Ascending aorta (tissue), 2 donors: ENCODE results near the gene TACC2. TPM values are rescaled to one million over a fixed set of nuclear protein-coding genes. Genes with fewer than 3 reads are reported as not detected.
A peak's percentile ranks its signal among the peaks of the same experiment; 100 is the strongest.
"Not testable (repeated sequence)": the region's sequence is repeated elsewhere in the genome, so short reads cannot be mapped to it uniquely, and the experiment has no call there.

ENCODE experiments used
- DNase-seq, 2 donors: peaks; one replicate each; pipeline ENCODE4 v3.0.0-alpha.2; 2019; ENCODE audit warnings: low spot score in 2 of 2
- H3K27ac ChIP-seq, 2 donors: fragments of 200-600 bp; sonication (generic); one replicate each; pipeline ENCODE4 v1.5.1; 2016 to 2017; ENCODE audit warnings: mild to moderate bottlenecking in 1 of 2
- H3K27me3 ChIP-seq: fragments of 200-600 bp; sonication (generic); one replicate; pipeline ENCODE4 v1.5.1; 2017
- H3K36me3 ChIP-seq, 2 donors: fragments of 200-600 bp; sonication (generic); one replicate each; pipeline ENCODE4 v1.5.1; 2016
- H3K4me1 ChIP-seq, 2 donors: fragments of 200-600 bp; sonication (generic); one replicate each; pipeline ENCODE4 v1.5.1; 2016 to 2017; ENCODE audit warnings: mild to moderate bottlenecking in 1 of 2
- H3K4me3 ChIP-seq, 2 donors: fragments of 200-600 bp; sonication (generic); one replicate each; pipeline ENCODE4 v1.5.1; 2016 to 2017; ENCODE audit warnings: mild to moderate bottlenecking in 1 of 2
- H3K9me3 ChIP-seq, 2 donors: fragments of 200-600 bp; sonication (generic); one replicate each; pipeline ENCODE4 v1.5.1; 2016
- intact Hi-C: fragments of 100-400 bp; cut with DNase I; formaldehyde crosslinking; loops from one replicate; pipeline ENCODE4 v1.15.1; 2023
- total RNA-seq: library from RNA; depleted of rRNA; stranded (reverse); fragments of >200 nt; gene quantifications from one replicate; pipeline ENCODE4 v1.1.0, GENCODE V29; 2016
- TF ChIP-seq, protein P1 (sequence below), 3 experiments: fragments of 200-600 bp in 2 of 3; fragments of 450-650 bp in 1 of 3; sonication (generic) in 2 of 3; IDR thresholded peaks; one replicate each; pipeline ENCODE4 v1.5.1; 2016 to 2019; ENCODE audit warnings: antibody characterized with exemption in 3 of 3, mild to moderate bottlenecking in 1 of 3, moderate library complexity in 1 of 3

TACC2 gene
- total RNA-seq, 1 donor from 2014 or later: 69.1 TPM

DNA sequence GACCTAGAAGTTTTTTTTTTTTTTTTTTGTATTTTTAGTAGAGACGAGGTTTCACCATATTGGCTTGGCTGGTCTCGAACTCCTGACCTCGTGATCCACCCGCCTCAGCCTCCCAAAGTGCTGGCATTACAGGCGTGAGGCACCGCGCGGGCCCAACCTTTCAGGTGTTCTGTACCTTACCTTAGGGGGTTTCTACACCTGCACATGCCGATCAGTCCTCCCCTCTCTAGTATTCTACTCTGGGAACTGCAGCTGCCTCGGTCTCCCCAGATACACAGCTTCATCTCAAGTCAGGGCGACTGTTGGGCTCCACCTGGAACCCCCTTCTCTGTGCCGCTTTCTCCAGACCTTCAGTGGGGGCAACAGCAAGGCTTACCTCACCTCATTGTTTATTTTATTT is 79.9 kb downstream of the TACC2 start:
- Histone ChIP-seq H3K27me3 (no peaks in the 10 kb centered on the region), H3K4me1 (peaks cover 0 to under 1% of the 10 kb centered on the region in 2 donors), H3K9me3 (no peaks in the 10 kb centered on the region), H3K36me3 (no peaks in the 10 kb centered on the region), H3K27ac (no peak overlapping the region), H3K4me3 (no peak overlapping the region)
- intact Hi-C loops: no loop called here
- TF ChIP-seq, protein P1, sequence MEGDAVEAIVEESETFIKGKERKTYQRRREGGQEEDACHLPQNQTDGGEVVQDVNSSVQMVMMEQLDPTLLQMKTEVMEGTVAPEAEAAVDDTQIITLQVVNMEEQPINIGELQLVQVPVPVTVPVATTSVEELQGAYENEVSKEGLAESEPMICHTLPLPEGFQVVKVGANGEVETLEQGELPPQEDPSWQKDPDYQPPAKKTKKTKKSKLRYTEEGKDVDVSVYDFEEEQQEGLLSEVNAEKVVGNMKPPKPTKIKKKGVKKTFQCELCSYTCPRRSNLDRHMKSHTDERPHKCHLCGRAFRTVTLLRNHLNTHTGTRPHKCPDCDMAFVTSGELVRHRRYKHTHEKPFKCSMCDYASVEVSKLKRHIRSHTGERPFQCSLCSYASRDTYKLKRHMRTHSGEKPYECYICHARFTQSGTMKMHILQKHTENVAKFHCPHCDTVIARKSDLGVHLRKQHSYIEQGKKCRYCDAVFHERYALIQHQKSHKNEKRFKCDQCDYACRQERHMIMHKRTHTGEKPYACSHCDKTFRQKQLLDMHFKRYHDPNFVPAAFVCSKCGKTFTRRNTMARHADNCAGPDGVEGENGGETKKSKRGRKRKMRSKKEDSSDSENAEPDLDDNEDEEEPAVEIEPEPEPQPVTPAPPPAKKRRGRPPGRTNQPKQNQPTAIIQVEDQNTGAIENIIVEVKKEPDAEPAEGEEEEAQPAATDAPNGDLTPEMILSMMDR (IDR thresholded peaks at IDR 0.05): no peak
- peak in 1 of 2 donors; percentile 27 for DNase-seq

DNA sequence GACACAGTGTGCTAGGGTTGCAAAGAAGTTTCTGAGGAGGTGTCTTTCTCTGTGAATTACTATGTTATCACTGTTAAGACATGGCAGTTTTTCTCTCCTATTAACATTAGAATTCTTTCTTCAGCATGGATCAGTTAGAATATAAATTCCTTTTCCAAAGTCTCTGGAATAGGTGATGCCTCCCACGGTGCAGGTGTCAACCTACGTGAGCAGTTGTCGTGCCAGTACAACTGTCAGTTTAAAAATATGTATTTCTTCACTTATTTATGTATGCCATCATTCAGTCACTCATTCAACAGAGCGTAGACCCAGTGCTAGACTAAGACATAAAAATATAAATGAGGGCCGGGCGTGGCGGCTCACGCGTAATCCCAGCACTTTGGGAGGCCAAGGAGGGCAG is 83.5 kb downstream of the TACC2 start:
- H3K36me3 ChIP-seq: no peaks in the 10 kb centered on the region
- intact Hi-C loops: no loop called here
- no peaks in the 10 kb centered on the region for H3K27me3 ChIP-seq
- peak in 1 of 2 donors; percentile 21 for DNase-seq
- H3K27ac ChIP-seq: no peak overlapping the region
- H3K9me3 ChIP-seq: no peaks in the 10 kb centered on the region
- TF ChIP-seq, protein P1 (IDR thresholded peaks at IDR 0.05): no peak
- no peak overlapping the region for H3K4me3 ChIP-seq
- no peaks in the 10 kb centered on the region for H3K4me1 ChIP-seq

DNA sequence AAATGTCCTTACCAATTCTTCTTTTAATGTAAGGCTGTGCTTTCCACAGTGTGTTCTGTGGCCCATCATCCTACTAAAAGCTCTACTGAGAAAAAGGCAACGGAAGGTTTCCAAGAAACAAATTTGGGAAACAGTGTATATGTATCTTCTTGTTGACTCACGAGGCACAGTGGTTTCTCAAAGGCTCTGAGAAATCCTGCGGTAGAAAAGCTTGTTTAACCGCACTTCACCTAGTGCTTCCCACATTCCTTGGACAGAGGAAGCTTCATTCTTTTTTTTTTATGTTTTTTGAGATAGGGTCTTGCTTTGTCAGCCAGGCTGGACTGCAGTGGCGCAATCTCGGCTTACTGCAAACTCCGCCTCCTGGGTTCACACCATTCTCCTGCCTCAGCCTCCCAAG is 84.5 kb downstream of the TACC2 start:
- DNase-seq: peak in 1 of 2 donors; percentile 19
- Histone ChIP-seq H3K9me3 (no peaks in the 10 kb centered on the region), H3K4me1 (no peaks in the 10 kb centered on the region), H3K36me3 (no peaks in the 10 kb centered on the region), H3K4me3 (no peak overlapping the region), H3K27me3 (no peaks in the 10 kb centered on the region), H3K27ac (no peak overlapping the region)
- intact Hi-C loops: no loop called here
- TF ChIP-seq, protein P1 (IDR thresholded peaks at IDR 0.05): no peak

DNA sequence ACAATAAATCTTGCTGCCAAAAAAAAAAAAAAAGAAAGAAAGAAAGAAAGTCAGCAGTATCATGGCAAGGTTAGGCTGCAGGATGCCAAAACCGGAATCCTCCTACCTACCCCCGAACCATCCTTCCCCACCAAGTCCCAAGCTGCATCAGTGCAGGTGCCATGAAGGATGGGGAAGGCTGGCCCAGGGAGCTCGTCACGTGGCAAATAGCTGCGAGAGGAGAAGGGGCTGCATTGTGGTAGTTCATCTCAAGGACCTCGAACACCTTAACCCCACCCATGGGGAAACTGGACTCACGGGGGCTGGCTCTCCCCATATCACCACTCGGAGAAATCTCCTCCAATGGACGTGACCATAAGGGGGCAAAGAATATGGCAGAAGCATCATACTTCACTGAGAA is 86.2 kb downstream of the TACC2 start:
- H3K9me3 ChIP-seq: no peaks in the 10 kb centered on the region
- no peaks in the 10 kb centered on the region for H3K27me3 ChIP-seq
- H3K4me1 ChIP-seq: no peaks in the 10 kb centered on the region
- H3K27ac ChIP-seq: no peak overlapping the region
- peak in 1 of 2 donors; percentile 45 for DNase-seq
- H3K36me3 ChIP-seq: no peaks in the 10 kb centered on the region
- H3K4me3 ChIP-seq: no peak overlapping the region
- intact Hi-C loops: no loop called here
- TF ChIP-seq, protein P1 (IDR thresholded peaks at IDR 0.05): no peak

DNA sequence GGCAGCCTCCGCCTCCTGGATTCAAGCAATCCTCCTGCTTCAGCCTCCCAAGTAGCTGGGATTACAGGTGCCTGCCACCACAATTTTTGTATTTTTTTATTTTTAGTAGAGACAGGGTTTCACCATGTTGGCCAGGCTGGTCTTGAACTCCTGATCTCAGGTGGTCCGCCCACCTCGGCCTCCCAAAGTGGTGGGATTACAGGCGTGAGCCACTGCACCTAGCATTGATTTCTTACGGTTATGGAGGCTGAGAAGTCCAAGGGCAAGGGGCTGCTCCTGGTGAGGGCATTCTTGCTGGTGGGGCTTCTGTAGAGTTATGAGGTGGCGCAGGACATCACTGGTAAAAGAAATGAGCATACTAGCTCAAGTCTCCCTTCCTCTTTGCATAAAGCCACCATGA is 86.9 kb downstream of the TACC2 start:
- H3K36me3 ChIP-seq, intact Hi-C loops, DNase-seq, H3K4me3 ChIP-seq, H3K27me3 ChIP-seq, H3K9me3 ChIP-seq, H3K4me1 ChIP-seq, H3K27ac ChIP-seq: not testable (repeated sequence)

DNA sequence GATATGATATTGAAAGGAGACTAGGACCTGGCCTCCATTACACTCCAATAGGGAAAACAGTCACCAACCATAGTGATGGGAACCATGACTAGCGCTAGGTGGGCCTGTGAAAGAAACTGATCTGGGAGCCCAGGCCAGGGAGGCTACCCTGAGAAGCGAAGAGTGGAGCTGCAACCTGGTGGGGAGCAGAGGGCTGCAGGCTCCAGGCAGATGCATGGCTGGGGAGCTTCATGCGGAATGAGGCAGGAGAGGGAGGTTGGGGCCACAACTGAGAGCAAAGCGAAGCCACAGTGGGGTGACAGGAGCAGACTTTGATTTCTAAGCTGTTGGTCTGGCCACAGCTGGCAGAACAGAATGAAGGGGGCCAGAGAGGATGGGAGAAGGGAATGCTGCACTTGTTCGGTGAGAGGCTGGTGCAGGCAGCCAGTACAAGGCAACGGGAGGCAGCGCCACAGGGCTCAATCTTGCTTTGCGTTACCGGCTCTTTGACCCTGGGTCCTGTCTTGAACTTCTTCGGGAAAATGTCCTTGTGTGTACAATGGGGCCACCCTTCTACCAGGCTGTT is 88.4 kb downstream of the TACC2 start:
- Histone ChIP-seq H3K27me3 (no peaks in the 10 kb centered on the region), H3K36me3 (no peaks in the 10 kb centered on the region), H3K4me1 (no peaks in the 10 kb centered on the region), H3K4me3 (no peak overlapping the region), H3K9me3 (no peaks in the 10 kb centered on the region), H3K27ac (no peak overlapping the region)
- intact Hi-C loops: no loop called here
- TF ChIP-seq, protein P1 (IDR thresholded peaks at IDR 0.05): no peak
- DNase-seq: peak in 1 of 2 donors; percentile 41
